ENCODE data around the gene CNTN2.

Gene CNTN2

GRCh38 chr1:205020466-205020865 is 22.5 kb upstream of the CNTN2 start:
- FAIRE-seq: no peak

- FAIRE-seq: no peak
Measured at GRCh38 chr1:205024679-205025078, 18.3 kb upstream of the CNTN2 start.

- FAIRE-seq: no peak
Measured at GRCh38 chr1:205025239-205025638, 17.8 kb upstream of the CNTN2 start.

- no peak for FAIRE-seq
Measured at GRCh38 chr1:205026181-205026580, 16.8 kb upstream of the CNTN2 start.

- FAIRE-seq: no peak
Measured at GRCh38 chr1:205028390-205028789, 14.6 kb upstream of the CNTN2 start.

GRCh38 chr1:205028924-205029323 is 14.1 kb upstream of the CNTN2 start:
- no peak for FAIRE-seq

GRCh38 chr1:205030241-205030640 is 12.8 kb upstream of the CNTN2 start:
- FAIRE-seq: no peak

GRCh38 chr1:205030896-205031295 is 12.1 kb upstream of the CNTN2 start:
- no peak for FAIRE-seq

GRCh38 chr1:205032508-205032907 is 10.5 kb upstream of the CNTN2 start:
- no peak for FAIRE-seq

- no peak for FAIRE-seq
Measured at GRCh38 chr1:205037539-205037938, 5.5 kb upstream of the CNTN2 start.

GRCh38 chr1:205038132-205038786 is 4.8 kb upstream of the CNTN2 start:
- FAIRE-seq: no peak

- no peak for FAIRE-seq
Measured at GRCh38 chr1:205041001-205041715, 1.9 kb upstream of the CNTN2 start.

GRCh38 chr1:205041998-205042910 is 758 bp upstream of the CNTN2 start:
- FAIRE-seq: no peak

- FAIRE-seq: no peak
Measured at GRCh38 chr1:205043866-205044265, 854 bp downstream of the CNTN2 start.

- no peak for FAIRE-seq
Measured at GRCh38 chr1:205044741-205045140, 1.7 kb downstream of the CNTN2 start.

GRCh38 chr1:205045146-205045545 is 2.1 kb downstream of the CNTN2 start:
- FAIRE-seq: no peak

- no peak for FAIRE-seq
Measured at GRCh38 chr1:205046870-205047269, 3.9 kb downstream of the CNTN2 start.

GRCh38 chr1:205047764-205048231 is 4.8 kb downstream of the CNTN2 start:
- FAIRE-seq: no peak

- no peak for FAIRE-seq
Measured at GRCh38 chr1:205048382-205048781, 5.4 kb downstream of the CNTN2 start.

- no peak for FAIRE-seq
Measured at GRCh38 chr1:205049479-205049878, 6.5 kb downstream of the CNTN2 start.

- no peak for FAIRE-seq
Measured at GRCh38 chr1:205052690-205053089, 9.7 kb downstream of the CNTN2 start.

- no peak for FAIRE-seq
Measured at GRCh38 chr1:205053296-205053695, 10.3 kb downstream of the CNTN2 start.

- no peak for FAIRE-seq
Measured at GRCh38 chr1:205054013-205054412, 11.0 kb downstream of the CNTN2 start.
